IPS-15b (cell line): ENCODE results near the gene SFTPB.
"Not testable (repeated sequence)": the region's sequence is repeated elsewhere in the genome, so short reads cannot be mapped to it uniquely, and the experiment has no call there.

Experiments used
- H3K27me3 ChIP-seq: one replicate; pipeline ENCODE4 v1.6.1; 2013; ENCODE audit warnings: low read length; ENCODE audit not compliant: control insufficient read depth, insufficient read depth
- H3K36me3 ChIP-seq: one replicate; pipeline ENCODE4 v1.6.1; 2013; ENCODE audit warnings: low read length; ENCODE audit not compliant: control insufficient read depth, insufficient read depth
- H3K4me1 ChIP-seq: one replicate; pipeline ENCODE4 v1.6.1; 2013; ENCODE audit warnings: mild to moderate bottlenecking, low read length; ENCODE audit not compliant: control insufficient read depth, insufficient read depth
- H3K4me3 ChIP-seq: one replicate; pipeline ENCODE4 v1.5.1; 2013; ENCODE audit warnings: low read depth, low read length
- H3K9ac ChIP-seq: one replicate; pipeline ENCODE4 v1.6.1; 2013; ENCODE audit warnings: low read depth, mild to moderate bottlenecking, low read length
- H3K9me3 ChIP-seq: one replicate; pipeline ENCODE4 v1.6.1; 2013; ENCODE audit warnings: mild to moderate bottlenecking, low read length; ENCODE audit not compliant: control insufficient read depth, insufficient read depth

The SFTPB gene

DNA sequence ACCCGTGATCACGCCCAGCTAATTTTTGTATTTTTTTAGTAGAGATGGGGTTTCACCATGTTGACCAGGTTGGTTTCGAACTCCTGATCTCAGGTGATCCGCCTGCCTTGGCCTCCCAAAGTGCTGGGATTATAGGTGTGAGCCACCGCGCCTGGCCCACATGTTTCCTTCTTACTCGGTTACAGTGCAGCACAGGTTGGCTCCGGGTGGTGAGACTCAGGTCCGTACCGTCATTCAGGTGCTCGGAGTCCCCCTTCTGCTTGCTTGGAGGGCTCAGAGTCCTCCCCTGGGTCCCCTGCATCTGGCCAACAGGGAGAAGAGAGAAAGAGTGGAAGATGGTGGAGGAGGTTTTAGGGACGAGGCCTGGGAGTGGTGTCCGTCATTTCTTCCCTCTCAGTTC, 2.4 kb upstream of the SFTPB start:
- not testable (repeated sequence) for H3K4me1 ChIP-seq, H3K9ac ChIP-seq, H3K4me3 ChIP-seq, H3K27me3 ChIP-seq, H3K36me3 ChIP-seq, H3K9me3 ChIP-seq

DNA sequence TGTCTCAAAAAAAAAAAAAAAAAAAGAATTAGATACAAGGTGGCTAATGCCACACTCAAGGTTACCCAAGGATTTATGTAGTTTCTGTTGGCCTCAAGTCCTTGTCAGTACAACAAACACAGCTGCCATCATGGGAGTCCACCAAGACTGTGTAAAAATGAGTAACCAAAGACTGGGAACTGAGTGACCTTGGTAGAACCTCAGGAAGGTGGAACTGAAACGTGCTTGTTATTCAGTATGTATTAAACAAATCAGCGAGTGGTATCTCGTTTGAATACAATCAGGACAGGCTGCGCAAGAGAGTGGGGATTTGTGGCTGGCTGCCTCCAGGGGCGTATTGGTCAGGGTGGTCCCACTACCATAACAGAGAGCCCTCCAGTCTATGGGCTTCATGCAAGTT, 1.6 kb upstream of the SFTPB start:
- H3K9me3 ChIP-seq: no peaks in the 10 kb centered on the region
- no peak overlapping the region for H3K9ac ChIP-seq
- H3K4me1 ChIP-seq: peaks cover 2% of the 10 kb centered on the region
- H3K36me3 ChIP-seq: no peaks in the 10 kb centered on the region
- no peak overlapping the region for H3K4me3 ChIP-seq
- no peaks in the 10 kb centered on the region for H3K27me3 ChIP-seq

DNA sequence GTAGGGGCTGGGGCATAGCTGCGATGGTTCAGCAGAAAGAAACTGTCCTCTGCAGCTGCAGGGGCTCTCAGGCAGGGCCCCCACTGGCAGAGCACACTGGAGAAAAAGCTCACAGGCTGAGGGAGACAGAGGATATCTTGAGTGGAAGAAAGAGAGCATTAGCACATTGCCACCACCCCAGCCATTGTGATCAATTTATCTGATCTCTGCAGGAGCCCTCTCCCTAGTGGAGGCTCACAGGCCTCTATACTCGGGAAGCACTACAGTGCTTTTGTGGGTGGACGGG, 801 bp upstream of the SFTPB start:
- peaks cover 2% of the 10 kb centered on the region for H3K4me1 ChIP-seq
- H3K27me3 ChIP-seq: no peaks in the 10 kb centered on the region
- no peaks in the 10 kb centered on the region for H3K9me3 ChIP-seq
- H3K4me3 ChIP-seq: no peak overlapping the region
- H3K36me3 ChIP-seq: no peaks in the 10 kb centered on the region
- H3K9ac ChIP-seq: no peak overlapping the region

DNA sequence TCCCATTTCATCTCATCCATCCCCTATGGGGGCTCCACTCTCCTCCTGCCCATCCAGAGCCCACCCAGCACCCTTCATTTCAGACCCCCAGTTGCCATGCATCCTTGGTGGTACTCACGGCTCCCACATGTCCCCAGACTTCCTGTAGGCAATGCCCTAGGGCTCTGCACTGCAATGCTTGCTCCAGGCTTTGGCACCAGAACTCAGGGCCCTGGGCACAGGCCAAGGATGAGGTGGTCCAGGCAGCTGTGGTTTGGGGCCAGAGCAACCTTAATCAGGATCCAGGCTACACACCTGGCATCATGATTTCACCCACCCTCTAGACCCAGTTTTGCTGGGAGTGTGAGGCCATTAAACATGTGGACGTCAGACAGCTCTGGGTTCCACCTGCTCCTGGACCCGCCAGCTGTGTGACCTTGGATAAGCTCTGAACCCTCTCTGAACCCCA, 414 bp downstream of the SFTPB start:
- Histone ChIP-seq H3K36me3 (no peaks in the 10 kb centered on the region), H3K4me3 (no peak overlapping the region), H3K4me1 (peaks cover 2% of the 10 kb centered on the region), H3K9ac (no peak overlapping the region), H3K27me3 (no peaks in the 10 kb centered on the region), H3K9me3 (no peaks in the 10 kb centered on the region)

DNA sequence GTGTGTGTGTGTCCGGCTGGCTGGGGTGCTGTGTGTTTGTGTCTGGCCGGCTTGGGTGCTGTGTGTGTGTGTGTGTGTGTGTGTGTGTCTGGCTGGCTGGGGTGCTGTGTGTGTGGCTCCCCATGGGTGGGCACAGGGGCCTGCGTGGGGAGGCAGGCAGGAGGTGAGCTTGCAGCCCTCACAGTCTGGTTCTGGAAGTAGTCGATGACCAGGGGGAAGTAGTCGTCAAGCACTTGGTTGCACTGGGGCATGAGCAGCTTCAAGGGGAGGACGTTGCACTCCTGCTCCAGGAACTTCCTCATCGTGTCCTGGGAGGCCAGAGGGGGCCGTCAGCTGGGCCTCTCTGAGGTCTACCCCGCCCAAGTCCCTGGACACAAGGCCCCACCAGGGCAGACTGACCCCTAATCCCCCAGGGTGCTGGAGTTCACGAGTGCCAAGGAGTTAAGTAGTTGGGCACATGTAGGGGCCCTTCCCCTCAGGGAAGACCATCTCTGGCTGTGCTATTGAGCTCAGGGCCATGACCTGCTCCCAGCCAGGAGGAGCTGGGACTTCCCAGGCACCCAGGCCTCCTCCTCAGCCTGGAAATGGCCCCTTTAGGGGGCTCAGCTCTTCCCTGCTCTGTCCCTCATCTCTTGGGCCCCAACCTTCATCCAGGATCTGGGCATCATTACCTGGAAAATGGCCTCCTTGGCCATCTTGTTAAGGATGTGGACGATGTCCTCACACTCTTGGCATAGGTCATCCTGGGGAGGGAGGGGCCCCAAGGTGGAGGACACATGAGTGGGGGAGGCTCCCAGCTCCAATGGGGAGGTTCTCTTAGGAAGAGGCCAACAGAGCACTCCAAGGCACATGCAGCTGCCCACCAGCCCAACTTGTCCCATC, 1.3 kb downstream of the SFTPB start:
- Histone ChIP-seq H3K9me3 (no peaks in the 10 kb centered on the region), H3K9ac (no peak overlapping the region), H3K4me1 (no peaks in the 10 kb centered on the region), H3K27me3 (no peaks in the 10 kb centered on the region), H3K36me3 (no peaks in the 10 kb centered on the region), H3K4me3 (no peak overlapping the region)

DNA sequence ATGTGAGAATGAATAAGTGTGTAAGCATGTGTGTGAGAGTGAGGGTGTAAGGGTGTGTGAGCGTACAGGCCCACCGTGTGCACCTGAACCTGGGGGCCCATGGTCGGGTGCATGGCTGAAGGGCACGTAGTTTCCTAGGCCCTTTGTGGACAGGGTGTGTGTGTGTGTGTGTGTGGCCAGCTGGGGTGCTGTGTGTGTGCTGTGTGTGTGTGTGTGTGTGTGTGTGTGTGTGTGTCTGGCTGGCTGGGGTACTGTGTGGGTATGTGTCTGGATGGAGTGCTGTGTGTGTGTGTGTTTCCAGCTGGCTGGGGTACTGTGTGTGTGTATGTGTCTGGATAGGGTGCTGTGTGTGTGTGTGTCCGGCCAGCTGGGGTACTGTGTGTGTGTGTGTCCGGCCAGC, 2.0 kb downstream of the SFTPB start:
- no peak overlapping the region for H3K9ac ChIP-seq
- H3K4me3 ChIP-seq: no peak overlapping the region
- no peaks in the 10 kb centered on the region for H3K9me3 ChIP-seq
- H3K27me3 ChIP-seq: no peaks in the 10 kb centered on the region
- no peaks in the 10 kb centered on the region for H3K36me3 ChIP-seq
- H3K4me1 ChIP-seq: no peaks in the 10 kb centered on the region

DNA sequence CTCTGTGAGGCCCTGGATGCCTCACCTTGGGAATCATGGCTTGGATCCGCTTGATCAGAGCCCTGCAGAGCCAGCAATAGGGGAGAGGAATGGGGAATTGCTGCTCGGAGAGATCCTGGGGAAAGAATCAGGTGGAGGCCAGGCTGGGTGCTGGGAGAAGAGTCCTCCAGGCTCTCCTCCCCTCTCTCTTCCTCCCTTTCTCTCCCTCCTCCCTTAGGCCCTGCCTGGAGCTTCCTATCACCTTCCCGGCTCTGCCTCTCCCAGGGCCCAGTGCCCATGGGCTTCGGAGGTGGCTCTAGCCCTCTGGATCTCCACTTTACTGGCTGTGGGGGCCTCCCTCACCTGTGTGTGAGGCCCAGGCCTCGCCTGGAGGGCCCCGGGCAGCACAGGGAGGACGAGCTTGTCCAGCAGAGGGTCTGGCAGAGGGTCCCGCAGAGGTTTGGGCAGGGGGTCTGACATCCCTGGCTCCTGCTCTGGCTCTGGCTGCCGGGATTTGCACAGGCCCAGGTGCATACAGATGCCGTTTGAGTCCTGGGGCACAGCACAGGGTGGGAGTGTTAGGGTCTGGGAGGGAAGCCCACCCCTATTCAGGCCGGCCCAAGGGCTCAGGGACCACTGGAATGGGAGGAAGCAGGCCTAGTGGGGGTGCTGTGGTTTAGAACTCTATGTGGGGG, 2.6 kb downstream of the SFTPB start:
- H3K27me3 ChIP-seq: no peaks in the 10 kb centered on the region
- H3K4me3 ChIP-seq: no peak overlapping the region
- no peak overlapping the region for H3K9ac ChIP-seq
- H3K9me3 ChIP-seq: no peaks in the 10 kb centered on the region
- no peaks in the 10 kb centered on the region for H3K36me3 ChIP-seq
- H3K4me1 ChIP-seq: no peaks in the 10 kb centered on the region

DNA sequence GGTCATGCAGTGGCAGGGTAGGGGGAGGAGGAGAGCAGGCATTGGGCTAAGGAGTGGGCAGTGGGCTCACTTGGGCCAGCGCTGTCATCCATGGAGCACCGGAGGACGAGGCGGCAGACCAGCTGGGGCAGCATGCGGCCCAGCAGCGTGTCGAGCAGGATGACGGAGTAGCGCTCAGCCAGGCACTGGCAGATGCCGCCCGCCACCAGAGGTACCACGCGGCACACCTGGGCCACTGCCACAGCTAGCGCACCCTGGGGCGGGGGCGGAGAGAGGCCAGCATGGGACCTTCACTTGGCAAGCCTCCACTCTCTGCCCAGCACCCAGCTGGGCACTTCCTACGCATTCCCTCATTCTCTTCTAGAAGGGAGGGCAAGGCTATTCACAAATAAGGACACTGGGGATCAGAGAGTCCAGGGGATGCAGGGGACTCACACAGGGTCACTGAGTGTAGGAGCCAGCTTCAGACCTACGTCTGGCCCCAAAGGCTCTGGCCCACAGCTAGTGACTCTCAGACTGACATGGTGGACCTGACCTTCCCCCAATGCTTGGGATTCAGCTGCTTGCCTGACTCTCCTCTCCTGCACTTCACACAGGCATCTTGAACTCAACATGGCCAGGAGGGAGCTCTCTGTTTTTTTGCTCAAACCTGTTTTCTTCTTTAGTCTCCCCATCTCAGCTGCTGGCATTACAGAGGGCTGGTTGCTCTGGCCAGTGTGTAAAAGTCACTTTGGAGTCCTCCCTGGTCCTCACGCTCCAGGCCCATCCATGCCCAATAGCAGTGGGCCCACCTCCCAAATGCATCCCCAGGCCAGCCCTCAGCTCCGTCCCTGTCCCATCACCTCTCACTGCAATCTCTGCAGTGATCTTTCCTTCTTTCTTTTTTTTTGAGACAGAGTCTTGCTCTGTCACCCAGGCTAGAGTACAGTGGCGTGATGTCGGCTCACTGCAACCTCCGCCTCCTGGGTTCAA, 4.1 kb downstream of the SFTPB start:
- Histone ChIP-seq H3K36me3 (no peaks in the 10 kb centered on the region), H3K4me1 (no peaks in the 10 kb centered on the region), H3K9me3 (no peaks in the 10 kb centered on the region), H3K9ac (no peak overlapping the region), H3K27me3 (no peaks in the 10 kb centered on the region), H3K4me3 (no peak overlapping the region)

DNA sequence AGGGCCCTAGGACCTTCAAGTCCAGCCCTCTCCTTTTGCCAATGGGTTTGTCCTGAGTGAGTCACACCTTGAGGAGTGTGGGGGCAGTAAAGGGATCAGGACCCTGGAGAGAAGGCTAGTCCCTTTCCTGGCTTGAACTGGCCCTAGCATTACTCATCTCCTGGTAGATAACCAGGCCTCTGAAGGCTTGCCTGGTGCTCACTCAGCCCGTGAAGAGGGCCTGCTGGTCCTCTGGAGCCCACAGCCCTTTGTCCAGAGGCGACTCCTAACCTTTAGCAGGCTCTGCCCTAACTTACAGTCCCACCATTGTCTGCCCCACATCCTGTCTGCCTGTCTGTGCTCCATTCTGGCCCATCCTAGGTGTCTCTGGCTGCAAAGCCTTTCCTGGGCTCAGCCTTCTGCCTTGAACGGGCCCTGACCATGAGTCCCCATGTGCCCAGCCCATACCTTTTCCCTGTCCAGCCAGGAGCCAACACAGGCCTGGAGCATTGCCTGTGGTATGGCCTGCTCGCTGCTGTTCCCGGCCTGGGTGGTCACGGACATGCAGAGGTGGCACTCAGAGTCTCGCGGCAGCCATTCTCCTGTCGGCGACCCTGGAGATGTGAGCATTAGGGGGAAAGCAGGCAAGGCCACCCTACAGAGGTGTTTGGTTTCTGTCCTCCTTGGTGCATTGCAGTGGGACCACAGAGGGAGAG, 5.0 kb downstream of the SFTPB start:
- Histone ChIP-seq H3K36me3 (no peaks in the 10 kb centered on the region), H3K4me3 (no peak overlapping the region), H3K9ac (no peak overlapping the region), H3K9me3 (no peaks in the 10 kb centered on the region), H3K4me1 (no peaks in the 10 kb centered on the region), H3K27me3 (no peaks in the 10 kb centered on the region)

DNA sequence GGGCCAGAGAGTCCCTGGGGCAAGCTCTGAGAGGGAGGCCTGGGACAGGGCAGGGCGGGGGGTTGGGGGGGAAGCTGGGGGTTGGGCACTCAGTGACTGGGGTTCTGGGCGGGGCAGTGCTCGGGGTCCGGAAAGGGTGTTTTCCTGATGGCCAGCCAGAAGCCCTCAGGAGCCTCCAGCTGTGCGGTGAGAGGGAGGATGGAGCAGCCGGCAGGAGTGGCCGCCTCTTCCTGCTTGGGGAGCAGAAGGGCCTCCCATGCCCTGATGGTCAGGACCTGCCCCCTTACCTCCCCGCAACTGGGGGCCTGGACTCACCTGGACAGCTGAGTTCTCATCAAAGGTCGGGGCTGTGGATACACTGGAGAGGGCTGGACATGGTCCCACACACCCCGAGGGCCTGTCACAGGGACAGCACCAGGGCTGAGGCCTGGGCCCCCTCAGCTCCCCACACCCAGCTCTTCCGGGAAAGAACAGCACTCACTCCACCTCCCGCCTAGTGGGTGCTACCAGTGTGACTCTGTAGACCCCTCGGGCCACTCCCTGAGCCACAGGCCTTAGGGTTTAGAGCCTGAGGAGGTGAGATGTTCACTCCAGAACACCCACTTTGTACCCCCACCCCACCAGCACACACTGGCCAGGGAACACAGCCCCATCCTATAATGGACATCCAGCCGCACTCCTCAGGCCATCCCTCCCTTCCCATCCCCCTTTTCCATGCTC, 6.7 kb downstream of the SFTPB start:
- no peaks in the 10 kb centered on the region for H3K27me3 ChIP-seq
- H3K9ac ChIP-seq: no peak overlapping the region
- H3K4me1 ChIP-seq: no peaks in the 10 kb centered on the region
- no peaks in the 10 kb centered on the region for H3K9me3 ChIP-seq
- no peaks in the 10 kb centered on the region for H3K36me3 ChIP-seq
- no peak overlapping the region for H3K4me3 ChIP-seq

DNA sequence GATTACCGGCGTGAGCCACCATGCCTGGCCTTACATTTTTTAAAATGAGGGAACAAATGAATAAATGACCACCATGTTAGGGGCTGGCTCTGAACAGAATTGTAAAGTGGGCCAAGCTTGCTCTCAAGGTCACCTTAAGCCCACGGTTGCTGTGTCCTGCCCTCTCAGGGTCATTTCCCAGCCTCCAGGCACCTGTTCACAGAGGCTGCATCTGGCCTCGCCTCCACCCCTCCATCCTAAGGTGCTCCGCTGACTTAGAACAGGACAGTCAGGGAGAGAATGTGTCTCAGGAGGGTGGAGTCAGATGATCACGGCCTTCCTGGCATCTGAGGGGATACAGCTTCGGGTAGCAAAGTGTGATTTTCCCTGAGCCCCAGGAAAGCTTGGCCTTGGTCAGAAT, 7.3 kb downstream of the SFTPB start:
- no peak overlapping the region for H3K4me3 ChIP-seq
- no peaks in the 10 kb centered on the region for H3K9me3 ChIP-seq
- H3K36me3 ChIP-seq: peaks cover 5% of the 10 kb centered on the region
- H3K4me1 ChIP-seq: no peaks in the 10 kb centered on the region
- H3K27me3 ChIP-seq: no peaks in the 10 kb centered on the region
- H3K9ac ChIP-seq: no peak overlapping the region
